Panc1 (cell line): ENCODE measurements around the gene NCAPH2.

Experiments used
- POLR2AphosphoS5 ChIP-seq: IDR thresholded peaks from 2 replicates; pipeline ENCODE4 v1.6.1; 2012; ENCODE audit warnings: mild to moderate bottlenecking, low read depth, low read length, moderate library complexity
- SIN3A ChIP-seq: IDR thresholded peaks from 2 replicates; pipeline ENCODE4 v1.6.1; 2012; ENCODE audit warnings: low read depth, mild to moderate bottlenecking, low read length, moderate library complexity, borderline replicate concordance; ENCODE audit not compliant: insufficient read depth
- TCF7L2 ChIP-seq: IDR thresholded peaks from 2 replicates; pipeline ENCODE4 v1.6.1; 2011; ENCODE audit warnings: mild to moderate bottlenecking, low read depth, low read length, inconsistent platforms
- TF ChIP-seq, protein P1 (sequence below): fragments of 450-650 bp; IDR thresholded peaks from 2 replicates; pipeline ENCODE4 v1.5.1; 2017; ENCODE audit warnings: mild to moderate bottlenecking
- TF ChIP-seq, protein P2 (sequence below), 2 experiments: IDR thresholded peaks; 2 replicates each; pipeline ENCODE4 v1.6.1; 2011 to 2012; ENCODE audit warnings: low read depth in 2 of 2, control low read depth in 1 of 2, low read length in 1 of 2, mild to moderate bottlenecking in 1 of 2, moderate library complexity in 1 of 2; ENCODE audit not compliant: insufficient read depth in 1 of 2

DNA sequence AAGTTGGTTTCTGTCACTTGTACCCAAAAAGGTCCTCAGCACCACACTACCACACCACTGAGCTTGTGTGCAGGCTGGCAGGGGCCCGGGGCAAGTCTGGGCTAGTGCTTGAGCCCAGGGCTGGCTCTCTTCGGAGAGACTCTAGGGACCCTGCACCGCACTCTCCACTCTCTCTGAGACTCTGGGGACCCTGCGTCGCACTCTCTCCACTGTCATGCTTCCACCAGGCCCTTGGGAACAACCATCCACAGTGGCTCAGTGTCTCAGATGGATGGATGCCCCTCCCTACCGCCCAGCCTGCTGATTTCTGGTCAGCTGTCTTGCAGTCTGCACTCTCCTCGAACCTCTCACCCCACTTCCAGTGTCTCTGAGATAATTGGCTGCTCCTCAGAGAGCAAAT, 31.2 kb upstream of the NCAPH2 start:
- TF ChIP-seq POLR2AphosphoS5 (no peak), SIN3A (no peak), TCF7L2 (no peak)
- TF ChIP-seq, protein P1, sequence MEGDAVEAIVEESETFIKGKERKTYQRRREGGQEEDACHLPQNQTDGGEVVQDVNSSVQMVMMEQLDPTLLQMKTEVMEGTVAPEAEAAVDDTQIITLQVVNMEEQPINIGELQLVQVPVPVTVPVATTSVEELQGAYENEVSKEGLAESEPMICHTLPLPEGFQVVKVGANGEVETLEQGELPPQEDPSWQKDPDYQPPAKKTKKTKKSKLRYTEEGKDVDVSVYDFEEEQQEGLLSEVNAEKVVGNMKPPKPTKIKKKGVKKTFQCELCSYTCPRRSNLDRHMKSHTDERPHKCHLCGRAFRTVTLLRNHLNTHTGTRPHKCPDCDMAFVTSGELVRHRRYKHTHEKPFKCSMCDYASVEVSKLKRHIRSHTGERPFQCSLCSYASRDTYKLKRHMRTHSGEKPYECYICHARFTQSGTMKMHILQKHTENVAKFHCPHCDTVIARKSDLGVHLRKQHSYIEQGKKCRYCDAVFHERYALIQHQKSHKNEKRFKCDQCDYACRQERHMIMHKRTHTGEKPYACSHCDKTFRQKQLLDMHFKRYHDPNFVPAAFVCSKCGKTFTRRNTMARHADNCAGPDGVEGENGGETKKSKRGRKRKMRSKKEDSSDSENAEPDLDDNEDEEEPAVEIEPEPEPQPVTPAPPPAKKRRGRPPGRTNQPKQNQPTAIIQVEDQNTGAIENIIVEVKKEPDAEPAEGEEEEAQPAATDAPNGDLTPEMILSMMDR: no peak
- TF ChIP-seq, protein P2, sequence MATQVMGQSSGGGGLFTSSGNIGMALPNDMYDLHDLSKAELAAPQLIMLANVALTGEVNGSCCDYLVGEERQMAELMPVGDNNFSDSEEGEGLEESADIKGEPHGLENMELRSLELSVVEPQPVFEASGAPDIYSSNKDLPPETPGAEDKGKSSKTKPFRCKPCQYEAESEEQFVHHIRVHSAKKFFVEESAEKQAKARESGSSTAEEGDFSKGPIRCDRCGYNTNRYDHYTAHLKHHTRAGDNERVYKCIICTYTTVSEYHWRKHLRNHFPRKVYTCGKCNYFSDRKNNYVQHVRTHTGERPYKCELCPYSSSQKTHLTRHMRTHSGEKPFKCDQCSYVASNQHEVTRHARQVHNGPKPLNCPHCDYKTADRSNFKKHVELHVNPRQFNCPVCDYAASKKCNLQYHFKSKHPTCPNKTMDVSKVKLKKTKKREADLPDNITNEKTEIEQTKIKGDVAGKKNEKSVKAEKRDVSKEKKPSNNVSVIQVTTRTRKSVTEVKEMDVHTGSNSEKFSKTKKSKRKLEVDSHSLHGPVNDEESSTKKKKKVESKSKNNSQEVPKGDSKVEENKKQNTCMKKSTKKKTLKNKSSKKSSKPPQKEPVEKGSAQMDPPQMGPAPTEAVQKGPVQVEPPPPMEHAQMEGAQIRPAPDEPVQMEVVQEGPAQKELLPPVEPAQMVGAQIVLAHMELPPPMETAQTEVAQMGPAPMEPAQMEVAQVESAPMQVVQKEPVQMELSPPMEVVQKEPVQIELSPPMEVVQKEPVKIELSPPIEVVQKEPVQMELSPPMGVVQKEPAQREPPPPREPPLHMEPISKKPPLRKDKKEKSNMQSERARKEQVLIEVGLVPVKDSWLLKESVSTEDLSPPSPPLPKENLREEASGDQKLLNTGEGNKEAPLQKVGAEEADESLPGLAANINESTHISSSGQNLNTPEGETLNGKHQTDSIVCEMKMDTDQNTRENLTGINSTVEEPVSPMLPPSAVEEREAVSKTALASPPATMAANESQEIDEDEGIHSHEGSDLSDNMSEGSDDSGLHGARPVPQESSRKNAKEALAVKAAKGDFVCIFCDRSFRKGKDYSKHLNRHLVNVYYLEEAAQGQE (IDR thresholded peaks at IDR 0.05; ENCODE audit: insufficient read depth in 1 of 2, low read depth in 2 of 2, low read length in 1 of 2): no peak
